HG02678 (cell line): ENCODE results near the gene COX4I2.

Experiments used
- ATAC-seq: cut with Tn5 transposase; IDR thresholded peaks from one replicate; pipeline ENCODE4 v1.9.1; 2021; ENCODE audit warnings: mild to moderate bottlenecking, moderate library complexity; ENCODE audit not compliant: unreplicated experiment

Gene COX4I2

DNA sequence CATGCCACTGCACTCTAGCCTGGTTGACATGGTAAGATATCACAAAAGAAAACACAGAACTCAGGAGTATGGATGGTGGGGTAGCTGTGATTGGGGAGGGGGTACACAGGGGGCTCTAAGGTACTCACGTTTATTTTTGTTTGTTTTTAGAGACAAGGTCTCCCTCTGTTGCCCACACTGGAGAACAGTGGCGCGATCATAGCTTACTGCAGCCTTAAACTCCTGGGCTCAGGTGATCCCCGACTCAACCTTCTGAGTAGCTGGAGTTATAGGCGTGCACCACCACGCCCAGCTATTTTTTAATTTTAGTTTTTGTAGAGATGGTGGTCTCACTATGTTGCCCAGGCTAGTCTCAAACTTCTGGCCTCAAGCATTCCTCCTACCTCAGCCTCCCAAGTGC lies 55.7 kb downstream of the COX4I2 start:
- no peak for ATAC-seq

DNA sequence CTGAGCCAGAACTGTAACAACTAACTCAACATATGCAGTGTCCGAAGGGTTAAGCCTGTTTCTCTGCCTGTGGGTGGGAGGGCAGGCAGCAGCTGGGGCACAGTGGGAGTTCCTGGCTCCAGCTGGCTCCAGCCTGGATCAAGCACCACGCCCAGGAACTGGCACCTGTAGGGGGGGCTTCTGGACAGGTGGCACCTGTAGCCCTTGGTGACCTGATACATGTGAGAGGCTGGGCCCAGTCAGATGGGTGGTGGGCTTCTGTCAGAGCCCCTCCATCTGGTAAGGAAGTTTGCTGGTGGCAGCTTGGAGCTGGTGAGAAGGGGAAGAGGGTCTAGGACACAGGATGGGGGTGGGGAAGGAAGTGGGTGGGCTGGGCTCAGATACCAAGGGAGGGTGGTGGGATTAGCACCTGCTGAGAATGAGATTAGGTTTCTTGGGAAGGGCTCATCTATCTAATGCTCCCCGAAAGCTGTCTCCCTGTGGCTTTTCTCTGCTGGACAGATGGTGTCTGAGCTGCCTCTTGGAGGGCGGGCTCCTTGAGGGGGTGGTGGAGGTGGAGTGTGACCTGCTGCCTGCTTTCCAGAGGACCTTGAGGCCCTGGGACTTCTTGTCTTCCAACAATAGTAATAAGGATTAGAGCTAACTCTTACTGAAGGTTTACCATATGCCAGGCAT lies 56.4 kb downstream of the COX4I2 start:
- ATAC-seq = no peak
